ENCODE measurements around the gene HACD2.

The HACD2 gene

GRCh38 chr3:123597561-123597960 is 12.7 kb upstream of the HACD2 start:
- no peak for DNase-seq (ENCODE audit: low read depth, low spot score)
- ChIA-PET CTCF (interaction anchor here (2.2 kb wide), 1 partner anchor 126 kb away, joined by 6 read pairs; no protein-coding TSS in a partner anchor), POLR2A (no interaction called here)
- no peak for TF ChIP-seq CTCF (IDR thresholded peaks at IDR 0.05; ENCODE audit: insufficient read depth, low read length, missing control alignments)
- no peak overlapping the region for H3K4me3 ChIP-seq (ENCODE audit: low read depth, low read length)

GRCh38 chr3:123595396-123596180 is 10.7 kb upstream of the HACD2 start:
- CTCF ChIA-PET, result interaction anchor here (0.7 to 2.2 kb wide), 2 partner anchors 10 to 128 kb away, joined by 3 to 6 read pairs; no protein-coding TSS in a partner anchor
- POLR2A ChIA-PET, result interaction anchor here (0.6 kb wide), 1 partner anchor 9 kb away, joined by 3 read pairs; no protein-coding TSS in a partner anchor
- no peak overlapping the region for H3K4me3 ChIP-seq (ENCODE audit: low read depth, low read length)
- TF ChIP-seq CTCF (IDR thresholded peaks at IDR 0.05; ENCODE audit: insufficient read depth, low read length, missing control alignments), result no peak
- DNase-seq (ENCODE audit: low read depth, low spot score), result no peak

- ChIA-PET CTCF (no interaction called here), POLR2A (no interaction called here)
- H3K4me3 ChIP-seq (ENCODE audit: low read depth, low read length), result no peak overlapping the region
- TF ChIP-seq CTCF (IDR thresholded peaks at IDR 0.05; ENCODE audit: insufficient read depth, low read length, missing control alignments), result no peak
- DNase-seq (ENCODE audit: low read depth, low spot score), result no peak
Observed at GRCh38 chr3:123593381-123593780, 8.5 kb upstream of the HACD2 start.

GRCh38 chr3:123590685-123591450 is 6.0 kb upstream of the HACD2 start:
- no peak for TF ChIP-seq CTCF (IDR thresholded peaks at IDR 0.05; ENCODE audit: insufficient read depth, low read length, missing control alignments)
- ChIA-PET POLR2A (no interaction called here), CTCF (interaction anchor here (1.2 kb wide), 1 partner anchor 133 kb away, joined by 3 read pairs; no protein-coding TSS in a partner anchor)
- DNase-seq (ENCODE audit: low read depth, low spot score), result no peak
- no peak overlapping the region for H3K4me3 ChIP-seq (ENCODE audit: low read depth, low read length)

GRCh38 chr3:123587401-123587800 is 2.5 kb upstream of the HACD2 start:
- no peak for DNase-seq (ENCODE audit: low read depth, low spot score)
- ChIA-PET CTCF (interaction anchor here (1.1 to 2.2 kb wide), 2 partner anchors 14 to 136 kb away, joined by 4 to 7 read pairs; no protein-coding TSS in a partner anchor), POLR2A (interaction anchor here (0.6 to 3.6 kb wide), 4 partner anchors 8 to 348 kb away, joined by 3 to 14 read pairs (median 3); no protein-coding TSS in a partner anchor)
- TF ChIP-seq CTCF (IDR thresholded peaks at IDR 0.05; ENCODE audit: insufficient read depth, low read length, missing control alignments), result no peak
- no peak overlapping the region for H3K4me3 ChIP-seq (ENCODE audit: low read depth, low read length)

GRCh38 chr3:123586968-123587367 is 2.1 kb upstream of the HACD2 start:
- TF ChIP-seq CTCF (IDR thresholded peaks at IDR 0.05; ENCODE audit: insufficient read depth, low read length, missing control alignments), result no peak
- H3K4me3 ChIP-seq (ENCODE audit: low read depth, low read length), result no peak overlapping the region
- ChIA-PET CTCF (interaction anchor here (1.1 to 2.2 kb wide), 3 partner anchors 14 to 137 kb away, joined by 4 to 7 read pairs (median 6); no protein-coding TSS in a partner anchor), POLR2A (interaction anchor here (0.6 to 3.6 kb wide), 5 partner anchors 8 to 349 kb away, joined by 3 to 14 read pairs (median 3); no protein-coding TSS in a partner anchor)
- peak; percentile 45 for DNase-seq (ENCODE audit: low read depth, low spot score)
